Measurements from ENCODE around the gene NFE2L2. TPM values are rescaled to one million over a fixed set of nuclear protein-coding genes. Genes with fewer than 3 reads are reported as not detected.
A peak's percentile ranks its signal among the peaks of the same experiment; 100 is the strongest.

Gene NFE2L2
- total RNA-seq, 6 experiments from 2014 or later, result 27.9 to 83.6 (median 35.6) TPM

- no peak overlapping the region for H3K27ac ChIP-seq
- H3K9me3 ChIP-seq, result no peaks in the 10 kb centered on the region
- H3K36me3 ChIP-seq, result peaks cover 0 to 70% (median 36%) of the 10 kb centered on the region in 4 donors
- 77% methylated on average over 4 of the region's 5 CpGs for WGBS (ENCODE audit: insufficient coverage, low coverage, low lambda C conversion rate, missing lambda C conversion rate)
- peaks cover 0 to 20% (median 7%) of the 10 kb centered on the region in 4 donors for H3K4me1 ChIP-seq
- DNase-seq (no peak), ATAC-seq (no peak)
- H3K4me3 ChIP-seq, result no peak overlapping the region
- no peak for TF ChIP-seq CTCF (IDR thresholded peaks at IDR 0.05)
- TF ChIP-seq POLR2A (IDR thresholded peaks at IDR 0.05), result no peak
- intact Hi-C loops (cut with DNase I), result no loop called here
- H3K27me3 ChIP-seq, result no peaks in the 10 kb centered on the region
These were observed 47.2 kb downstream of the NFE2L2 start for GRCh38 chr2:177217247-177217843.

GRCh38 chr2:177212891-177213856 lies 51.4 kb downstream of the NFE2L2 start:
- H3K27me3 ChIP-seq, result no peaks in the 10 kb centered on the region
- peaks cover 0 to 24% (median 7%) of the 10 kb centered on the region in 4 donors for H3K4me1 ChIP-seq
- peak overlapping the region; percentile 96 to 100 (median 99) for H3K27ac ChIP-seq
- ATAC-seq (peak; percentile 68 to 80 (median 76)), DNase-seq (peak; percentile 94 to 95 (median 95))
- TF ChIP-seq CTCF (IDR thresholded peaks at IDR 0.05), result no peak
- TF ChIP-seq POLR2A (IDR thresholded peaks at IDR 0.05), result peak; percentile 28
- no peaks in the 10 kb centered on the region for H3K9me3 ChIP-seq
- peaks cover 0 to 33% (median 14%) of the 10 kb centered on the region in 4 donors for H3K36me3 ChIP-seq
- intact Hi-C loops (cut with DNase I), result no loop called here
- under 1% methylated on average over 33 of the region's 74 CpGs for WGBS (ENCODE audit: insufficient coverage, low coverage, low lambda C conversion rate, missing lambda C conversion rate)
- H3K4me3 ChIP-seq, result peak overlapping the region; percentile 56 to 86 (median 72)

GRCh38 chr2:177212106-177212890 lies 52.2 kb downstream of the NFE2L2 start, which contains the start of gene HNRNPA3:
TSS of gene HNRNPA3 (plus strand) at chr2:177212794. CDS start at chr2:177212800, 6 bp downstream.
- no peaks in the 10 kb centered on the region for H3K9me3 ChIP-seq
- peaks cover 0 to 24% (median 10%) of the 10 kb centered on the region in 4 donors for H3K36me3 ChIP-seq
- H3K4me1 ChIP-seq, result peaks cover 0 to 24% (median 7%) of the 10 kb centered on the region in 4 donors
- H3K4me3 ChIP-seq, result peak within 1 kb of the TSS; percentile 58 to 86 (median 72)
- intact Hi-C loops (cut with DNase I), result no loop called here
- TF ChIP-seq CTCF (IDR thresholded peaks at IDR 0.05) (peak in 2 of 4 donors; percentile 10 to 15), POLR2A (IDR thresholded peaks at IDR 0.05) (peak; percentile 97)
- under 1% methylated on average over 28 of the region's 74 CpGs for WGBS (ENCODE audit: insufficient coverage, low coverage, low lambda C conversion rate, missing lambda C conversion rate)
- no peaks in the 10 kb centered on the region for H3K27me3 ChIP-seq
- DNase-seq, result peak; percentile 100
- ATAC-seq, result peak; percentile 92 to 97 (median 92)
- H3K27ac ChIP-seq, result peak within 1 kb of the TSS; percentile 96 to 100 (median 99)

- Histone ChIP-seq H3K27ac (peak overlapping the region; percentile 91 to 99 (median 96)), H3K9me3 (no peaks in the 10 kb centered on the region), H3K4me3 (peak overlapping the region; percentile 30 to 58 (median 46)), H3K27me3 (no peaks in the 10 kb centered on the region), H3K36me3 (peaks cover 0 to 17% (median 5%) of the 10 kb centered on the region in 4 donors), H3K4me1 (peaks cover 0 to 24% (median 7%) of the 10 kb centered on the region in 4 donors)
- no peak for ATAC-seq
- intact Hi-C loops (cut with DNase I), result no loop called here
- no peak for TF ChIP-seq CTCF (IDR thresholded peaks at IDR 0.05)
- no peak for TF ChIP-seq POLR2A (IDR thresholded peaks at IDR 0.05)
- DNase-seq, result no peak
- WGBS (ENCODE audit: insufficient coverage, low coverage, low lambda C conversion rate, missing lambda C conversion rate), result 0% methylated on average over 6 of the region's 6 CpGs
These were observed 52.9 kb downstream of the NFE2L2 start for GRCh38 chr2:177211576-177212105.
